MCF 10A (cell line): ENCODE measurements around the gene USP13. TPM values are rescaled to one million over a fixed set of nuclear protein-coding genes. Genes with fewer than 3 reads are reported as not detected.

Experiments
- BruUV-seq: library from RNA; stranded (reverse); fragments of 400-500 nt; replicated peaks from 2 replicates; lab custom pipeline; 2021; lab: Mats Ljungman, UMichigan
- CTCF ChIA-PET: fragments of 300-600 bp; sonication (Branson Sonifier 250); formaldehyde crosslinking; extraction: SDS; loops from one replicate; lab custom pipeline; 2021; ENCODE audit warnings: antibody characterized with exemption, inconsistent platforms; lab: Yijun Ruan, JAX
- POLR2A ChIA-PET: fragments of 300-600, 350-650 bp; sonication (Branson Sonifier 250); formaldehyde crosslinking; extraction: SDS; loops from one replicate; lab custom pipeline; 2020; ENCODE audit warnings: antibody characterized with exemption, inconsistent platforms; lab: Yijun Ruan, JAX
- DNase-seq: peaks from one replicate; pipeline ENCODE4 v3.0.0-alpha.2; 2018; ENCODE audit not compliant: unreplicated experiment
- H3K27ac Mint-ChIP-seq: one replicate; pipeline ENCODE4 v1.8.0; 2022; ENCODE audit warnings: mild to moderate bottlenecking, low read depth, mixed read lengths; ENCODE audit not compliant: unreplicated experiment
- H3K27me3 Mint-ChIP-seq: one replicate; pipeline ENCODE4 v1.8.0; 2022; ENCODE audit warnings: mixed read lengths; ENCODE audit not compliant: insufficient read depth, unreplicated experiment
- H3K36me3 Mint-ChIP-seq: one replicate; pipeline ENCODE4 v1.8.0; 2022; ENCODE audit warnings: mild to moderate bottlenecking, moderate library complexity, mixed read lengths; ENCODE audit not compliant: insufficient read depth, unreplicated experiment
- H3K4me1 Mint-ChIP-seq: one replicate; pipeline ENCODE4 v1.8.0; 2022; ENCODE audit warnings: mixed read lengths; ENCODE audit not compliant: insufficient read depth, unreplicated experiment
- H3K4me3 Mint-ChIP-seq: one replicate; pipeline ENCODE4 v1.8.0; 2022; ENCODE audit warnings: mild to moderate bottlenecking, moderate library complexity, mixed read lengths; ENCODE audit not compliant: unreplicated experiment
- H3K9me3 Mint-ChIP-seq: one replicate; pipeline ENCODE4 v1.8.0; 2022; ENCODE audit warnings: mixed read lengths; ENCODE audit not compliant: unreplicated experiment
- intact Hi-C: fragments of 100-400 bp; cut with micrococcal nuclease; formaldehyde crosslinking; loops from 2 replicates; pipeline ENCODE4 v1.14.1; 2022
- total RNA-seq: library from RNA; stranded (reverse); gene quantifications from 2 replicates; pipeline ENCODE4 v1.2.3, GENCODE V29; 2022
- TF ChIP-seq, protein P1 (sequence below): fragments of 200-600 bp; IDR thresholded peaks from one replicate; pipeline ENCODE4 v1.8.0; 2022; ENCODE audit warnings: antibody characterized with exemption, mild to moderate bottlenecking; ENCODE audit not compliant: unreplicated experiment

Gene USP13
- total RNA-seq, 1 experiment from 2014 or later = 9.7 TPM

DNA sequence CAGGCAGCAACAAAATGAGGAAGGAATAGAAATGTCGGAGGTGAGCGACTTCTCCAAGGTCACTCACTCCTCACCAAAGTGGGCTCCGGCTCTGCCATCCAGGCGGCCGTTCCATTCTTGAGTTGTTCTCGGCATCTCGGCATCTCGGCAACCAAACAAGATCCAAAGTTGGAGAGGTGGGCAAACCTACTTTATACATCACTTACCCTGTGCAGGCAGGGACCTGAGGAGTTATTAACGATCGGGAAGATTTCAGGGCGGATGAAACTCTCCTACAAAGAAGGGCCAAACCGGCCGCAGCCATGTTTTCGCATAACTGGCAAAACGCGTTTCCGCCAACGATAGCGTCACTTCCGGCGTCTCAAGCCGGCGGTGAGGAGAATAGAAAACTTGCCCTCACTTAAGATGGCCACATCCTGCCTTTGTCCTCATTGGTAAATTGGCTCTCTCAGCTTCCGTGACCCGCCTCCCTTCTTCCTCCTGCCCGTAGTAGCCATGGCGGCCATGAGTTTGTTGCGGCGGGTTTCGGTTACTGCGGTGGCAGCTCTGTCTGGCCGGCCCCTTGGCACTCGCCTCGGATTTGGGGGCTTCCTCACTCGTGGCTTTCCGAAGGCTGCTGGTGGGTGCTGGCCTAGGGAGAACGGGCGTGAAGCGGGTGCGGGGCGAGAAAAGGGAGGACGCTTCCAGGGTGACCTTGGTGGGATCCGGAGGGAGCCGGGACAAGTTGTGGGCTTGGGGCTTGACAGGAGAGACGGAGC lies 48.3 kb upstream of the USP13 start, which contains the start of the genes MRPL47 and NDUFB5:
Gene MRPL47, minus strand, starts transcription at position 318 of the 758 bp plus-strand sequence. Its CDS starts 14 bp downstream, at position 304.
Gene NDUFB5, plus strand, starts transcription at position 474 of the 758 bp plus-strand sequence. Its CDS starts 22 bp downstream, at position 496.
- CTCF ChIA-PET = interaction anchor here (0.6 to 0.9 kb wide), 2 partner anchors 35 to 45 kb away, joined by 4 read pairs; no protein-coding TSS in a partner anchor
- Mint-ChIP-seq H3K27me3 (no peaks in the 10 kb centered on the region), H3K9me3 (no peaks in the 10 kb centered on the region), H3K27ac (peak within 1 kb of the TSS; percentile 100), H3K36me3 (peaks cover 49% of the 10 kb centered on the region), H3K4me1 (peaks cover 9% of the 10 kb centered on the region), H3K4me3 (peak within 1 kb of the TSS; percentile 100)
- BruUV-seq = no TSS peak
- POLR2A ChIA-PET = interaction anchor here (0.5 to 3.2 kb wide), 25 partner anchors 9 to 998 kb away, joined by 3 to 40 read pairs (median 3); partner anchors contain the start of genes ACTL6A, GNB4, MFN1 and TTC14
- TF ChIP-seq, protein P1, sequence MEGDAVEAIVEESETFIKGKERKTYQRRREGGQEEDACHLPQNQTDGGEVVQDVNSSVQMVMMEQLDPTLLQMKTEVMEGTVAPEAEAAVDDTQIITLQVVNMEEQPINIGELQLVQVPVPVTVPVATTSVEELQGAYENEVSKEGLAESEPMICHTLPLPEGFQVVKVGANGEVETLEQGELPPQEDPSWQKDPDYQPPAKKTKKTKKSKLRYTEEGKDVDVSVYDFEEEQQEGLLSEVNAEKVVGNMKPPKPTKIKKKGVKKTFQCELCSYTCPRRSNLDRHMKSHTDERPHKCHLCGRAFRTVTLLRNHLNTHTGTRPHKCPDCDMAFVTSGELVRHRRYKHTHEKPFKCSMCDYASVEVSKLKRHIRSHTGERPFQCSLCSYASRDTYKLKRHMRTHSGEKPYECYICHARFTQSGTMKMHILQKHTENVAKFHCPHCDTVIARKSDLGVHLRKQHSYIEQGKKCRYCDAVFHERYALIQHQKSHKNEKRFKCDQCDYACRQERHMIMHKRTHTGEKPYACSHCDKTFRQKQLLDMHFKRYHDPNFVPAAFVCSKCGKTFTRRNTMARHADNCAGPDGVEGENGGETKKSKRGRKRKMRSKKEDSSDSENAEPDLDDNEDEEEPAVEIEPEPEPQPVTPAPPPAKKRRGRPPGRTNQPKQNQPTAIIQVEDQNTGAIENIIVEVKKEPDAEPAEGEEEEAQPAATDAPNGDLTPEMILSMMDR = no peak
- DNase-seq = peak; percentile 97
- intact Hi-C loops = no loop called here

DNA sequence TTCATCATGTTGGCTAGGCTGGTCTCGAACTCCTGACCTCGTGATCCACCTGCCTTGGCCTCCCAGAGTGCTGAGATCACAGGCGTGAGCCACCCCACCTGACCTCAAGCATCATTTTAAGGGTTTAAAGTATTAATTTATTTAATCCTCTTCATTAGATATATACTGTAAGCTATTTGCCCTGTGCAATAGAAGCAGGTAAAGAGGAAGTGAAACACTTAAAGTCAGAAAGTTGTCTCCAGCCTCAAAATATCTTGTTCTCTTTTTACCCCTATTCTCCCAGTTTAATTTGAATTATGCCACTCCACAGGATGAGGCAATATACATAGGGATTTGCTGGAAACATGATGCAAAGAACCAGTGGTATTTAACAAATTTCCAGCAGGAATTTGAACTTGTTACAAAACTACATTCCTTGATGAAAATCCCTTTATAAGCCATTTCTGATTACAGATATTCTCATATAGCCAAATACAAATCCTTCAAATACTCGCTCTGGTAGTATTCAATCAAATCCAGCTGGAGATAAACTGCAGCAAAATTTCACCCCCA lies 46.2 kb upstream of the USP13 start:
- TF ChIP-seq, protein P1 = no peak
- CTCF ChIA-PET = interaction anchor here (0.7 kb wide), 1 partner anchor 283 kb away, joined by 3 read pairs; no protein-coding TSS in a partner anchor
- Mint-ChIP-seq H3K4me1 (peaks cover 9% of the 10 kb centered on the region), H3K9me3 (no peaks in the 10 kb centered on the region), H3K27ac (no peak overlapping the region), H3K36me3 (peaks cover 29% of the 10 kb centered on the region), H3K4me3 (peak overlapping the region; percentile 38), H3K27me3 (no peaks in the 10 kb centered on the region)
- POLR2A ChIA-PET = interaction anchor here (1.1 kb wide), 1 partner anchor 10 kb away, joined by 4 read pairs; no protein-coding TSS in a partner anchor
- intact Hi-C loops = no loop called here
- no TSS peak for BruUV-seq
- DNase-seq = no peak

- no peak for DNase-seq
- CTCF ChIA-PET = no interaction called here
- Mint-ChIP-seq H3K27me3 (no peaks in the 10 kb centered on the region), H3K4me1 (peaks cover 14% of the 10 kb centered on the region), H3K9me3 (no peaks in the 10 kb centered on the region), H3K27ac (no peak overlapping the region), H3K36me3 (peaks cover 24% of the 10 kb centered on the region), H3K4me3 (no peak overlapping the region)
- BruUV-seq = no TSS peak
- TF ChIP-seq, protein P1 = no peak
- POLR2A ChIA-PET = interaction anchor here (1.2 kb wide), 1 partner anchor 10 kb away, joined by 3 read pairs; no protein-coding TSS in a partner anchor
- intact Hi-C loops = no loop called here
These were observed 43.7 kb upstream of the USP13 start for GRCh38 chr3:179608931-179609720.
